Gastroesophageal sphincter (tissue), 4 donors: Measurements from ENCODE around the gene CACUL1. TPM values are rescaled to one million over a fixed set of nuclear protein-coding genes. Genes with fewer than 3 reads are reported as not detected.

Experiments used
- ATAC-seq: fragments of 150-250 bp; one replicate; pipeline ENCODE4 v1.9.1; 2016; ENCODE audit warnings: mild to moderate bottlenecking, moderate library complexity
- H3K27ac ChIP-seq, 4 donors: fragments of 200-600 bp; sonication (generic) in 3 of 4; 1 replicate in 3 of 4; 2 replicates in 1 of 4; pipeline ENCODE4 v1.5.1; 2016 to 2019
- H3K27me3 ChIP-seq: fragments of 200-600 bp; sonication (generic); one replicate; pipeline ENCODE4 v1.5.1; 2019
- H3K36me3 ChIP-seq, 2 donors: fragments of 200-600 bp; sonication (generic); one replicate each; pipeline ENCODE4 v1.5.1; 2019; ENCODE audit warnings: control low read depth in 1 of 2
- H3K4me1 ChIP-seq, 3 donors: fragments of 200-600 bp; sonication (generic); 1 replicate in 2 of 3; 2 replicates in 1 of 3; pipeline ENCODE4 v1.5.1; 2016 to 2019; ENCODE audit warnings: control low read depth in 2 of 3
- H3K4me3 ChIP-seq, 2 donors: fragments of 200-600 bp; sonication (generic); one replicate each; pipeline ENCODE4 v1.5.1; 2019; ENCODE audit warnings: mild to moderate bottlenecking in 1 of 2, moderate library complexity in 1 of 2
- H3K9me3 ChIP-seq, 3 donors: fragments of 200-600 bp; sonication (generic); one replicate each; pipeline ENCODE4 v1.5.1; 2017 to 2019; ENCODE audit warnings: control low read depth in 2 of 3
- CTCF ChIP-seq, 4 experiments: fragments of 200-600 bp in 2 of 4; fragments of 450-650 bp in 2 of 4; sonication (generic) in 1 of 4; IDR thresholded peaks; one replicate each; pipeline ENCODE4 v1.5.1; 2017 to 2019; ENCODE audit warnings: antibody characterized with exemption in 4 of 4, mild to moderate bottlenecking in 2 of 4, moderate library complexity in 2 of 4
- EP300 ChIP-seq: sonication (generic); formaldehyde crosslinking; IDR thresholded peaks from one replicate; pipeline ENCODE4 v1.6.1; 2017; ENCODE audit warnings: antibody characterized with exemption, mild to moderate bottlenecking
- POLR2A ChIP-seq, 2 donors: fragments of 450-650 bp; IDR thresholded peaks; one replicate each; pipeline ENCODE4 v1.6.1; 2017; ENCODE audit warnings: antibody characterized with exemption in 2 of 2, mild to moderate bottlenecking in 2 of 2, moderate library complexity in 1 of 2
- POLR2AphosphoS5 ChIP-seq: sonication (generic); formaldehyde crosslinking; IDR thresholded peaks from one replicate; pipeline ENCODE4 v1.6.1; 2017; ENCODE audit warnings: antibody characterized with exemption
- WGBS, 2 donors: methylation state at CpG; one replicate each; pipeline ENCODE4 v1.1.5; 2018; ENCODE audit warnings: low coverage in 1 of 2; 5-methylcytosine and 5-hydroxymethylcytosine counted together
- total RNA-seq, 4 donors: library from RNA; depleted of rRNA; stranded (reverse); fragments of >200 nt; gene quantifications; one replicate each; pipeline ENCODE4 v1.1.0, GENCODE V29; 2016

The CACUL1 gene
- total RNA-seq, 4 donors from 2014 or later, result 35.7 to 67.2 (median 45.6) TPM

- Histone ChIP-seq H3K36me3 (peaks cover 0 to 6% of the 10 kb centered on the region in 2 donors), H3K9me3 (no peaks in the 10 kb centered on the region), H3K4me3 (peak overlapping the region in 1 of 2 donors; percentile 99), H3K27ac (no peak overlapping the region), H3K4me1 (peaks cover 0 to 67% (median 0%) of the 10 kb centered on the region in 3 donors), H3K27me3 (no peaks in the 10 kb centered on the region)
- TF ChIP-seq POLR2A (IDR thresholded peaks at IDR 0.05) (no peak), POLR2AphosphoS5 (no peak), EP300 (no peak), CTCF (IDR thresholded peaks at IDR 0.05) (no peak)
- WGBS, 2 donors, result 74 to 85% methylated on average over 3 of the region's 3 CpGs
- no peak for ATAC-seq
Measured at GRCh38 chr10:118752409-118752808, 2.4 kb downstream of the CACUL1 start.

GRCh38 chr10:118751265-118751664 lies 3.5 kb downstream of the CACUL1 start:
- Histone ChIP-seq H3K27ac (no peak overlapping the region), H3K27me3 (no peaks in the 10 kb centered on the region), H3K4me3 (no peak overlapping the region), H3K9me3 (no peaks in the 10 kb centered on the region), H3K36me3 (peaks cover 0 to 6% of the 10 kb centered on the region in 2 donors), H3K4me1 (peaks cover 0 to 67% (median 0%) of the 10 kb centered on the region in 3 donors)
- no peak for TF ChIP-seq POLR2AphosphoS5
- no peak for TF ChIP-seq EP300
- TF ChIP-seq CTCF (IDR thresholded peaks at IDR 0.05), result no peak
- no peak for TF ChIP-seq POLR2A (IDR thresholded peaks at IDR 0.05)
- no peak for ATAC-seq
- WGBS, 2 donors, result 80 to 90% methylated on average over 1 of the region's 1 CpG

GRCh38 chr10:118748041-118748440 lies 6.7 kb downstream of the CACUL1 start:
- no peaks in the 10 kb centered on the region for H3K9me3 ChIP-seq
- no peaks in the 10 kb centered on the region for H3K27me3 ChIP-seq
- H3K36me3 ChIP-seq, result peaks cover 0 to 6% of the 10 kb centered on the region in 2 donors
- WGBS, 2 donors, result 88% methylated on average over 6 of the region's 6 CpGs
- H3K27ac ChIP-seq, result no peak overlapping the region
- no peak for TF ChIP-seq CTCF (IDR thresholded peaks at IDR 0.05)
- TF ChIP-seq EP300, result no peak
- no peak for TF ChIP-seq POLR2AphosphoS5
- no peak for TF ChIP-seq POLR2A (IDR thresholded peaks at IDR 0.05)
- no peak overlapping the region for H3K4me3 ChIP-seq
- no peak for ATAC-seq
- H3K4me1 ChIP-seq, result peaks cover 6 to 73% (median 11%) of the 10 kb centered on the region in 3 donors

GRCh38 chr10:118746246-118746645 lies 8.5 kb downstream of the CACUL1 start:
- Histone ChIP-seq H3K27me3 (no peaks in the 10 kb centered on the region), H3K27ac (no peak overlapping the region), H3K9me3 (no peaks in the 10 kb centered on the region), H3K4me1 (peaks cover 16 to 73% (median 16%) of the 10 kb centered on the region in 3 donors), H3K36me3 (peaks cover 0 to 6% of the 10 kb centered on the region in 2 donors), H3K4me3 (no peak overlapping the region)
- ATAC-seq, result no peak
- WGBS, 2 donors, result 69 to 92% methylated on average over 4 of the region's 4 CpGs
- TF ChIP-seq POLR2AphosphoS5 (no peak), EP300 (no peak), CTCF (IDR thresholded peaks at IDR 0.05) (no peak), POLR2A (IDR thresholded peaks at IDR 0.05) (no peak)

GRCh38 chr10:118745056-118745455 lies 9.7 kb downstream of the CACUL1 start:
- peaks cover 16 to 73% (median 16%) of the 10 kb centered on the region in 3 donors for H3K4me1 ChIP-seq

More at GRCh38 chr10:118745056-118745455, 9.7 kb downstream of the CACUL1 start:
- 90 to 95% methylated on average over 2 to 4 of the region's 4 CpGs for WGBS, 2 donors
- no peak overlapping the region for H3K27ac ChIP-seq
- no peaks in the 10 kb centered on the region for H3K9me3 ChIP-seq
- H3K4me3 ChIP-seq, result no peak overlapping the region
- no peak for ATAC-seq
- TF ChIP-seq CTCF (IDR thresholded peaks at IDR 0.05) (no peak), EP300 (no peak), POLR2A (IDR thresholded peaks at IDR 0.05) (no peak), POLR2AphosphoS5 (no peak)
- H3K36me3 ChIP-seq, result peaks cover 0 to 6% of the 10 kb centered on the region in 2 donors
- no peaks in the 10 kb centered on the region for H3K27me3 ChIP-seq
